Thoracic aorta (tissue), 2 donors: Measurements from ENCODE around the gene EXT2. TPM values are rescaled to one million over a fixed set of nuclear protein-coding genes. Genes with fewer than 3 reads are reported as not detected.
A peak's percentile ranks its signal among the peaks of the same experiment; 100 is the strongest.

Experiments used
- ATAC-seq: fragments of 150-250 bp; one replicate; pipeline ENCODE4 v1.8.0; 2017; ENCODE audit warnings: low read depth; ENCODE audit not compliant: insufficient number of reproducible peaks, low FRiP score
- DNase-seq: peaks from one replicate; pipeline ENCODE4 v3.0.0-alpha.2; 2020; ENCODE audit warnings: low spot score
- H3K27ac ChIP-seq, 2 donors: fragments of 200-600 bp; sonication (generic); 1 replicate in 1 of 2; 2 replicates in 1 of 2; pipeline ENCODE4 v1.5.1; 2016; ENCODE audit warnings: mild to moderate bottlenecking in 2 of 2, moderate library complexity in 2 of 2
- H3K27me3 ChIP-seq: fragments of 200-600 bp; sonication (generic); replicated peaks from 2 replicates; pipeline ENCODE4 v1.6.0; 2016; ENCODE audit warnings: mild to moderate bottlenecking; ENCODE audit not compliant: insufficient read depth
- H3K36me3 ChIP-seq: fragments of 200-600 bp; sonication (generic); one replicate; pipeline ENCODE4 v1.5.1; 2016
- H3K4me1 ChIP-seq, 2 donors: fragments of 200-600 bp; sonication (generic); 1 replicate in 1 of 2; 2 replicates in 1 of 2; pipeline versions ENCODE4 v1.5.1 to v1.6.0; 2016; ENCODE audit warnings: low read depth in 2 of 2, mild to moderate bottlenecking in 1 of 2; ENCODE audit not compliant: control insufficient read depth in 1 of 2
- H3K4me3 ChIP-seq: fragments of 200-600 bp; sonication (generic); 2 replicates; pipeline ENCODE4 v1.5.1; 2016; ENCODE audit warnings: mild to moderate bottlenecking
- H3K9me3 ChIP-seq: fragments of 200-600 bp; sonication (generic); 2 replicates; pipeline ENCODE4 v1.5.1; 2016
- total RNA-seq, 2 donors: library from RNA; depleted of rRNA; stranded (reverse); fragments of >200 nt; gene quantifications; one replicate each; pipeline versions ENCODE4 v1.1.0 to v1.2.3, GENCODE V29; 2016
- TF ChIP-seq, protein P1 (sequence below): fragments of 200-600 bp; sonication (generic); IDR thresholded peaks from one replicate; pipeline ENCODE4 v1.5.1; 2019; ENCODE audit warnings: antibody characterized with exemption

EXT2 gene
- total RNA-seq, 2 donors from 2014 or later: 64.4 to 102 TPM

DNA sequence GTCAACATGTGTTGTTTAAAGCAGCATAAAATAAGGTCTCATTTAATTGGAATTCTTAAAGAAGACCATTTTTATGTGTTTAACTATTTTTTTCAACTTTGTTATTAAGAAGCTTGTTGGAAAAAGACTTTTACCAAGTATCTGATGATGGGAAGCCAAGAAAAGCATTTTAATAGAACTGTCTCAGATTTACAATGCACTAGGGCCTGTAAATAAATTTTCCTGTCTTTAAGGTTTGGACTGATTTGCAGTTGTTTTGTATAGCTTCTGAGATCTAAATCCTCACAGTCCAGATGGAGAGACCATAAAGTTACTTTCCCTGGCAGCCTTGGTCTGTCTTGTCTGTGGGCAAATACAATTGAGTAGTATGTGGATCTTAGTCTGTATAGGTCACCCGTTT, 41.6 kb downstream of the EXT2 start:
- peaks cover 28 to 52% of the 10 kb centered on the region in 2 donors for H3K4me1 ChIP-seq
- DNase-seq (no peak), ATAC-seq (no peak)
- H3K36me3 ChIP-seq: no peaks in the 10 kb centered on the region
- H3K9me3 ChIP-seq: no peaks in the 10 kb centered on the region
- H3K4me3 ChIP-seq: no peak overlapping the region
- peak overlapping the region in 1 of 2 donors; percentile 63 for H3K27ac ChIP-seq
- H3K27me3 ChIP-seq: no peaks in the 10 kb centered on the region
- TF ChIP-seq, protein P1, sequence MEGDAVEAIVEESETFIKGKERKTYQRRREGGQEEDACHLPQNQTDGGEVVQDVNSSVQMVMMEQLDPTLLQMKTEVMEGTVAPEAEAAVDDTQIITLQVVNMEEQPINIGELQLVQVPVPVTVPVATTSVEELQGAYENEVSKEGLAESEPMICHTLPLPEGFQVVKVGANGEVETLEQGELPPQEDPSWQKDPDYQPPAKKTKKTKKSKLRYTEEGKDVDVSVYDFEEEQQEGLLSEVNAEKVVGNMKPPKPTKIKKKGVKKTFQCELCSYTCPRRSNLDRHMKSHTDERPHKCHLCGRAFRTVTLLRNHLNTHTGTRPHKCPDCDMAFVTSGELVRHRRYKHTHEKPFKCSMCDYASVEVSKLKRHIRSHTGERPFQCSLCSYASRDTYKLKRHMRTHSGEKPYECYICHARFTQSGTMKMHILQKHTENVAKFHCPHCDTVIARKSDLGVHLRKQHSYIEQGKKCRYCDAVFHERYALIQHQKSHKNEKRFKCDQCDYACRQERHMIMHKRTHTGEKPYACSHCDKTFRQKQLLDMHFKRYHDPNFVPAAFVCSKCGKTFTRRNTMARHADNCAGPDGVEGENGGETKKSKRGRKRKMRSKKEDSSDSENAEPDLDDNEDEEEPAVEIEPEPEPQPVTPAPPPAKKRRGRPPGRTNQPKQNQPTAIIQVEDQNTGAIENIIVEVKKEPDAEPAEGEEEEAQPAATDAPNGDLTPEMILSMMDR: no peak

DNA sequence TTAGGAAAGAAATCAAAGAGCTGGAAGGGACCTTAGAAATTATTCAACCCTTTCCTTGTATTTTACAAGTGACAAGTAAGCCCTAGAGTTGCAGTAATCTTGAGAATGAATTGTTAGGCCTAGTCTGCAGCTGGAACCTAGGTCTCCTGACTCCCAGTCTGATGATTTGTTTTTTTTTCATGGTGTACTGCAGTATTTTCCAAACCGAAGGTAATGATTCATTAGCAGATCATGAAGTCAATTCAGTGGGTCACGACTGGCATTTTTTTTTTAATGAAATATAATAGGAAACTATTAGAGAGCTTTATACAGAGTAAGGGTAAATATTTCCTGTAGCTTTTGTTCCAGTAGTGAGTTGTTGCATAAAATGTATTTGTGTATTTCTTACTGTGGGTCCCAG, 42.8 kb downstream of the EXT2 start:
- peaks cover 28 to 52% of the 10 kb centered on the region in 2 donors for H3K4me1 ChIP-seq
- H3K36me3 ChIP-seq: no peaks in the 10 kb centered on the region
- no peaks in the 10 kb centered on the region for H3K9me3 ChIP-seq
- ATAC-seq (no peak), DNase-seq (no peak)
- H3K27me3 ChIP-seq: no peaks in the 10 kb centered on the region
- peak overlapping the region; percentile 12 to 63 for H3K27ac ChIP-seq
- H3K4me3 ChIP-seq: no peak overlapping the region
- TF ChIP-seq, protein P1: no peak

DNA sequence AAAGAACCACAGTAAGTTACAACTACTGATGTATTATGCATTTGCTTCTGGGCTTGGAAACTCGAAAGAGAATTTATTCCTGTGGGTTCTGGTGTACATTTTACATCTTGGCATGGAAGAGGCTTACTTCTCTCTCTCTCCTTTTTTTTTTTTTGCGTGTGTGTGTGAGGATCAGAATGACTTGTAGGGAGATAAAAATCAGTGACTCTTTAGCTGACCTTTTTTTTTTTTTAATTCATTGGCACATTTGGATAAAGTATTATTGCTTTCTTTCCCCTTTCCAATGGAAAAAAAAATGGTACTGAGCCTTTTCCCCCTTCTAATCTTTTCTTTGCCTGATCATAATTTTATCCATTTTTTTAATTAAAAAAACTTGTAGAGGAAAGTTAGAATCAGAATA, 43.5 kb downstream of the EXT2 start:
- ATAC-seq (no peak), DNase-seq (no peak)
- peaks cover 28 to 52% of the 10 kb centered on the region in 2 donors for H3K4me1 ChIP-seq
- no peaks in the 10 kb centered on the region for H3K36me3 ChIP-seq
- TF ChIP-seq, protein P1: no peak
- peak overlapping the region; percentile 18 to 63 for H3K27ac ChIP-seq
- no peaks in the 10 kb centered on the region for H3K9me3 ChIP-seq
- H3K4me3 ChIP-seq: no peak overlapping the region
- no peaks in the 10 kb centered on the region for H3K27me3 ChIP-seq

DNA sequence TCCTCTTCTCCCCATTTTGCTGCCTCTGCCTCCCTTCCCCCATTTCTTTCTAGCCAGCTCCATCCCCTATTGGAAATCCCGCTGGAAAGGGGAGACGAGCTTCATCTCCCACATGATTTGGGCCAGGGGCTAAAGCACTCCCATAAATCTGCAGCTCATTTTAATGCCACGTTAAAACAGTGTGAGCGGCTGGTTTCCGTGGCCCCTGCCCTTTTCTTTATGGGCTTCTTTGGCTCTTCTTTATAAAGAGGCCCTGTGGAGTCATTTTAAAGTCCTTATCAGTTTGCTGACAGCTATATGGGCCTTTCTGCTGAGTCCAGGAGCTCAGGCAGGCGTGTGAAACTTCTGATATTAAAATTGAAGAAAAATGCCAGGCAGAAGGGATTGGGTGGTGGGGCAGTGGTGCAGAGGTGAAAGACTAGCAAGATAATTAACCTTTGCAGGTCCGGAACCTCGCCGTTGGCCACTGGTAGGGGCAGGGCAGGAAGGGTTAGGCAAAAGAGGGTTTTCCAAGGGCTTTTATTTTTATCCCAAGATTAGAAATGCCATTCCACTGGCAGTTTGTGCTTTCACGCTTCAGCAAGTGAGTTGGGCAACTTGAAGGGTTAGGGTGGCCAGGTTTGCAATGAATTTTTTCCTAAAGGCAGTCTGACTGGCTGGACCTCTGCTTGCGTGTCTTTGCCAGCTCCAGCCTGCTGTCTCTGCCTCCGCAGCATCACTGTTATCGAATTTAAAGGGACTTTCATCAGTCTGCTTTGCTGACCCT, 44.3 kb downstream of the EXT2 start:
- no peak for DNase-seq
- peak overlapping the region; percentile 63 to 82 for H3K27ac ChIP-seq

DNA sequence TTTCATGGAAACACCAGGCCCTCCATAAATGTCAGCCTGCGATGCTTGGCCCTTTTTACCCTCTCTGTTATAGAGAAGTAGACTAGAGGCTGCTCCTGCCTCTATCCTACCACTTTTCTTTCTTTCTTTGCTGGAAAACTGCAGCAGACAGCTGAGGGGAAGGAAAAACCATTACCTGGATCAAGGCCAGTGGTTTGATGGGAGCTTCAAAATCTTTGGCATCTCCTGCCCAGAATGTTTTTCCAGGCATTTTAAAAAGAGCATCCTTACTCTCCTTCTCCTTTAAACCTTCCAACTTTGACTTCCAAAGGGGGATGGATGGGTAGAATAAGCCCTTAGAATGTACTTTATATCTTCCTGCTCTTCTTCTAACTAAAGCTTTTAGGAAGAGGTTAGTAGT, 44.9 kb downstream of the EXT2 start:
- H3K27ac ChIP-seq: peak overlapping the region; percentile 63 to 82
- H3K9me3 ChIP-seq: no peaks in the 10 kb centered on the region
- DNase-seq (no peak), ATAC-seq (no peak)
- H3K27me3 ChIP-seq: no peaks in the 10 kb centered on the region
- H3K4me1 ChIP-seq: peaks cover 40 to 66% of the 10 kb centered on the region in 2 donors
- TF ChIP-seq, protein P1: no peak
- peak overlapping the region; percentile 39 for H3K4me3 ChIP-seq
- no peaks in the 10 kb centered on the region for H3K36me3 ChIP-seq

More for the DNA sequence above, 44.3 kb downstream of the EXT2 start:
- peak; percentile 35 for ATAC-seq
- no peaks in the 10 kb centered on the region for H3K27me3 ChIP-seq
- peak overlapping the region; percentile 39 for H3K4me3 ChIP-seq
- peaks cover 35 to 60% of the 10 kb centered on the region in 2 donors for H3K4me1 ChIP-seq
- TF ChIP-seq, protein P1: no peak
- H3K9me3 ChIP-seq: no peaks in the 10 kb centered on the region
- H3K36me3 ChIP-seq: no peaks in the 10 kb centered on the region
